Hepatocyte (in vitro differentiated cells): Measurements from ENCODE around the gene AGAP1. TPM values are rescaled to one million over a fixed set of nuclear protein-coding genes. Genes with fewer than 3 reads are reported as not detected.

Experiments used
- DNase-seq: peaks from one replicate; pipeline ENCODE4 v3.0.0-alpha.2; 2016; ENCODE audit warnings: low spot score
- H2AFZ ChIP-seq: fragments of 200-600 bp; sonication (generic); 2 replicates; pipeline ENCODE4 v1.6.0; 2016; ENCODE audit warnings: antibody characterized with exemption, mild to moderate bottlenecking
- H3K27ac ChIP-seq: fragments of 200-600 bp; sonication (generic); 2 replicates; pipeline ENCODE4 v1.5.1; 2016; ENCODE audit warnings: mild to moderate bottlenecking
- H3K27me3 ChIP-seq: fragments of 200-600 bp; sonication (generic); 2 replicates; pipeline ENCODE4 v1.6.1; 2016
- H3K36me3 ChIP-seq: fragments of 200-600 bp; sonication (generic); replicated peaks from 2 replicates; pipeline ENCODE4 v1.5.1; 2016; ENCODE audit warnings: low read depth; ENCODE audit not compliant: insufficient read depth
- H3K4me1 ChIP-seq: fragments of 200-600 bp; sonication (generic); 2 replicates; pipeline ENCODE4 v1.5.1; 2016; ENCODE audit warnings: mild to moderate bottlenecking, moderate library complexity; ENCODE audit not compliant: insufficient read depth
- H3K4me2 ChIP-seq: fragments of 200-600 bp; sonication (generic); 2 replicates; pipeline ENCODE4 v1.6.0; 2016
- H3K4me3 ChIP-seq: fragments of 200-600 bp; sonication (generic); 2 replicates; pipeline ENCODE4 v1.5.1; 2016; ENCODE audit warnings: mild to moderate bottlenecking
- H3K79me2 ChIP-seq: fragments of 200-600 bp; sonication (generic); 2 replicates; pipeline ENCODE4 v1.6.0; 2017; ENCODE audit warnings: mild to moderate bottlenecking
- H3K9me2 ChIP-seq: fragments of 200-600 bp; sonication (generic); replicated peaks from 2 replicates; pipeline ENCODE4 v1.6.0; 2017; ENCODE audit warnings: mild to moderate bottlenecking; ENCODE audit not compliant: insufficient read depth
- H3K9me3 ChIP-seq: fragments of 200-600 bp; sonication (generic); 2 replicates; pipeline ENCODE4 v1.5.1; 2016; ENCODE audit warnings: low read depth, mild to moderate bottlenecking
- H4K20me1 ChIP-seq: fragments of 200-600 bp; sonication (generic); 2 replicates; pipeline ENCODE4 v1.6.0; 2016; ENCODE audit warnings: mild to moderate bottlenecking; ENCODE audit not compliant: insufficient read depth, poor library complexity, severe bottlenecking
- EZH2 ChIP-seq: fragments of 200-600 bp; sonication (generic); IDR thresholded peaks from 2 replicates; pipeline ENCODE4 v1.6.1; 2016; ENCODE audit warnings: antibody characterized with exemption, mild to moderate bottlenecking, borderline replicate concordance
- EZH2phosphoT487 ChIP-seq: fragments of 200-600 bp; sonication (generic); IDR thresholded peaks from one replicate; pipeline ENCODE4 v1.6.1; 2018; ENCODE audit warnings: antibody characterized with exemption, mild to moderate bottlenecking, low read depth, moderate library complexity; ENCODE audit not compliant: unreplicated experiment, severe bottlenecking
- WGBS: methylation state at CpG from one replicate; pipeline ENCODE4 v1.1.6; 2016; ENCODE audit warnings: low lambda C conversion rate; ENCODE audit errors: missing lambda C conversion rate; 5-methylcytosine and 5-hydroxymethylcytosine counted together
- polyA plus RNA-seq: library from polyadenylated mRNA; unstranded; fragments of >200 nt; fragmentation: Nextera tagmentation; extraction: Ambion mirVana; gene quantifications from 2 replicates; pipeline ENCODE4 v1.2.1, GENCODE V29; 2016
- total RNA-seq: library from RNA; depleted of rRNA; stranded (reverse); fragments of >200 nt; gene quantifications from 2 replicates; pipeline ENCODE4 v1.2.3, GENCODE V29; 2014
- TF ChIP-seq, protein P1 (sequence below): fragments of 200-600 bp; sonication (generic); IDR thresholded peaks from 2 replicates; pipeline ENCODE4 v1.5.1; 2016; ENCODE audit warnings: antibody characterized with exemption, mild to moderate bottlenecking; ENCODE audit not compliant: poor library complexity

Gene AGAP1
- total and polyA plus RNA-seq, 2 experiments from 2014 or later = 12.1 to 20.0 TPM

GRCh38 chr2:236015171-236015570, 521.3 kb downstream of the AGAP1 start:
- TF ChIP-seq, protein P1, sequence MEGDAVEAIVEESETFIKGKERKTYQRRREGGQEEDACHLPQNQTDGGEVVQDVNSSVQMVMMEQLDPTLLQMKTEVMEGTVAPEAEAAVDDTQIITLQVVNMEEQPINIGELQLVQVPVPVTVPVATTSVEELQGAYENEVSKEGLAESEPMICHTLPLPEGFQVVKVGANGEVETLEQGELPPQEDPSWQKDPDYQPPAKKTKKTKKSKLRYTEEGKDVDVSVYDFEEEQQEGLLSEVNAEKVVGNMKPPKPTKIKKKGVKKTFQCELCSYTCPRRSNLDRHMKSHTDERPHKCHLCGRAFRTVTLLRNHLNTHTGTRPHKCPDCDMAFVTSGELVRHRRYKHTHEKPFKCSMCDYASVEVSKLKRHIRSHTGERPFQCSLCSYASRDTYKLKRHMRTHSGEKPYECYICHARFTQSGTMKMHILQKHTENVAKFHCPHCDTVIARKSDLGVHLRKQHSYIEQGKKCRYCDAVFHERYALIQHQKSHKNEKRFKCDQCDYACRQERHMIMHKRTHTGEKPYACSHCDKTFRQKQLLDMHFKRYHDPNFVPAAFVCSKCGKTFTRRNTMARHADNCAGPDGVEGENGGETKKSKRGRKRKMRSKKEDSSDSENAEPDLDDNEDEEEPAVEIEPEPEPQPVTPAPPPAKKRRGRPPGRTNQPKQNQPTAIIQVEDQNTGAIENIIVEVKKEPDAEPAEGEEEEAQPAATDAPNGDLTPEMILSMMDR = no peak
- TF ChIP-seq EZH2 = no peak
- no peak for TF ChIP-seq EZH2phosphoT487
- Histone ChIP-seq H3K79me2 (no peaks in the 10 kb centered on the region), H3K36me3 (no peaks in the 10 kb centered on the region), H3K9me2 (no peaks in the 10 kb centered on the region), H3K9me3 (no peaks in the 10 kb centered on the region), H3K27me3 (no peaks in the 10 kb centered on the region), H3K27ac (no peak overlapping the region), H3K4me3 (no peak overlapping the region), H2AFZ (no peak overlapping the region), H3K4me2 (no peak overlapping the region), H3K4me1 (no peaks in the 10 kb centered on the region), H4K20me1 (no peaks in the 10 kb centered on the region)
- 73% methylated on average over 6 of the region's 6 CpGs for WGBS
- DNase-seq = no peak

DNA sequence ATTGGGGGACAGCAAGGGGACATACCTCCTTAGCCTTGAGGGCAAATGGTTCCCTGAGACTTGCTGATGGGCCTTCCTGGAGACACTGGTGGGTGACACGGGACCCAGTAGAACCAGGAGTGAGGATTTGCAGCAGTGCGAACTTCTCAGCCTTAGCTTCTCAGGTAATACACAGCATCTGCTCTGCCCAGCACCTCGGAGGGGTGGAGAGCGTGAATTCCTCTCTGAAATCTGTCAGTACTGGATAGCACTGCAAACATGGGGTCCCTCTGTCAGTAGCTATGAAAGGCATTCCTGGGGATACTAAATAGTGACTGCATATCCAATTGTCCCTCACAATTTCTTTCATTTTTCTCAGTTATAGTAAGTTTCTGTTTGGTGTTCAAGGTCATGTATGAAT, 522.7 kb downstream of the AGAP1 start:
- Histone ChIP-seq H3K9me2 (no peaks in the 10 kb centered on the region), H4K20me1 (no peaks in the 10 kb centered on the region), H3K27me3 (no peaks in the 10 kb centered on the region), H3K79me2 (no peaks in the 10 kb centered on the region), H3K27ac (no peak overlapping the region), H3K4me3 (no peak overlapping the region), H3K36me3 (no peaks in the 10 kb centered on the region), H3K4me1 (no peaks in the 10 kb centered on the region), H2AFZ (no peak overlapping the region), H3K9me3 (no peaks in the 10 kb centered on the region), H3K4me2 (no peak overlapping the region)
- 97% methylated on average over 4 of the region's 4 CpGs for WGBS
- DNase-seq = no peak
- TF ChIP-seq EZH2phosphoT487 (no peak), EZH2 (no peak)
- TF ChIP-seq, protein P1 = no peak

DNA sequence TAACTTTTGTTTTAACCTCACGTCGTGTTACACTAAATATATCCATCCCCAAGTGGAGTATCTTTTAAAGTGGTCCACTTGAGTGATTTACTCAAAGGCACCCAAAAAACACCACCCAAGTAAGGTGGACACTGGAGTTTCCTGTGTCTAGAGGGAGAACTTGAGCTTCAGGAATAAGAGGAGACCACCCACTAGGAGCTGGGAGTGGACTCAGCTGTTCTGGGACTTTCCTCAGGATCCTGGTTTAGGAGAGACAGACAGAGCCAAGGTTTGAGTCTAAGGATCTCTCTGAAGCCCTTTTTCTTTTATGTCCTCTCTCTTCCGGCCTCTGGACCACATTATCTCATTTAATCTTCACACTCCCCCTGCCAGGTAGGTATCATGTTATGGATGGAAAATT, 523.6 kb downstream of the AGAP1 start:
- Histone ChIP-seq H3K4me3 (no peak overlapping the region), H3K27ac (no peak overlapping the region), H3K79me2 (no peaks in the 10 kb centered on the region), H3K9me3 (no peaks in the 10 kb centered on the region), H2AFZ (no peak overlapping the region), H4K20me1 (no peaks in the 10 kb centered on the region), H3K36me3 (no peaks in the 10 kb centered on the region), H3K4me1 (no peaks in the 10 kb centered on the region), H3K9me2 (no peaks in the 10 kb centered on the region), H3K27me3 (no peaks in the 10 kb centered on the region), H3K4me2 (no peak overlapping the region)
- TF ChIP-seq, protein P1 = no peak
- TF ChIP-seq EZH2phosphoT487 (no peak), EZH2 (no peak)
- no peak for DNase-seq
- WGBS = 92% methylated on average over 3 of the region's 3 CpGs

DNA sequence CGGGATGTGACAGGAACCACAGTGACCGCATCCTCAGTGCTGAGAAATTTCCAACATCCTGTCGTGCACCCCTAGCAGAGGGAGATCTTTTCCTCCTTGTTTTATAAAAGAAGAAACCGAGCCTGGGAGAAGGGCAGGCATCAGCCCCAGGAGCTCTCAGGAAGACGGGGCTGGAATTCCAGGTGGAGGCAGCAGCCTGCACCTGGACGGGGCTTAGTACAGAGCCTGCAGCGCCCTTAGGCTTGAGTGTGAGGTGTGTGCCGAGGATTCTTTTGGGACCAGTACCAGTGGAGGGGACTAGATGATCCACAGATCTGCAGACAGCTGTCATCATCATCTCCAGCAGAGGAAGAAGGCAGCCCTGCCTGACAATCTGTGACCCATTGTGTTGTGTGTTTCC, 525.6 kb downstream of the AGAP1 start:
- Histone ChIP-seq H3K79me2 (no peaks in the 10 kb centered on the region), H3K4me2 (no peak overlapping the region), H3K27ac (no peak overlapping the region), H3K9me2 (no peaks in the 10 kb centered on the region), H3K27me3 (no peaks in the 10 kb centered on the region), H4K20me1 (no peaks in the 10 kb centered on the region), H2AFZ (no peak overlapping the region), H3K4me3 (no peak overlapping the region), H3K4me1 (no peaks in the 10 kb centered on the region), H3K9me3 (no peaks in the 10 kb centered on the region), H3K36me3 (no peaks in the 10 kb centered on the region)
- WGBS = 93% methylated on average over 8 of the region's 8 CpGs
- DNase-seq = no peak
- no peak for TF ChIP-seq EZH2
- TF ChIP-seq, protein P1 = no peak
- TF ChIP-seq EZH2phosphoT487 = no peak
